ENCODE results near the gene FOXA3. TPM values are rescaled to one million over a fixed set of nuclear protein-coding genes. Genes with fewer than 3 reads are reported as not detected.

Gene FOXA3
- total RNA-seq, 1 donor from 2014 or later = 0.59 TPM

DNA sequence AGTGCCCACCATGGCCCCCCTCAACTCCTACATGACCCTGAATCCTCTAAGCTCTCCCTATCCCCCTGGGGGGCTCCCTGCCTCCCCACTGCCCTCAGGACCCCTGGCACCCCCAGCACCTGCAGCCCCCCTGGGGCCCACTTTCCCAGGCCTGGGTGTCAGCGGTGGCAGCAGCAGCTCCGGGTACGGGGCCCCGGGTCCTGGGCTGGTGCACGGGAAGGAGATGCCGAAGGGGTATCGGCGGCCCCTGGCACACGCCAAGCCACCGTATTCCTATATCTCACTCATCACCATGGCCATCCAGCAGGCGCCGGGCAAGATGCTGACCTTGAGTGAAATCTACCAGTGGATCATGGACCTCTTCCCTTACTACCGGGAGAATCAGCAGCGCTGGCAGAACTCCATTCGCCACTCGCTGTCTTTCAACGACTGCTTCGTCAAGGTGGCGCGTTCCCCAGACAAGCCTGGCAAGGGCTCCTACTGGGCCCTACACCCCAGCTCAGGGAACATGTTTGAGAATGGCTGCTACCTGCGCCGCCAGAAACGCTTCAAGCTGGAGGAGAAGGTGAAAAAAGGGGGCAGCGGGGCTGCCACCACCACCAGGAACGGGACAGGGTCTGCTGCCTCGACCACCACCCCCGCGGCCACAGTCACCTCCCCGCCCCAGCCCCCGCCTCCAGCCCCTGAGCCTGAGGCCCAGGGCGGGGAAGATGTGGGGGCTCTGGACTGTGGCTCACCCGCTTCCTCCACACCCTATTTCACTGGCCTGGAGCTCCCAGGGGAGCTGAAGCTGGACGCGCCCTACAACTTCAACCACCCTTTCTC is 8.2 kb downstream of the FOXA3 start:
- Histone ChIP-seq H3K4me1 (ENCODE audit: insufficient read depth, low read length) (peaks cover 11% of the 10 kb centered on the region), H3K27me3 (ENCODE audit: insufficient read depth, low read length) (no peaks in the 10 kb centered on the region), H2AFZ (ENCODE audit: low read depth, low read length) (no peak overlapping the region), H3K4me2 (ENCODE audit: low read length) (no peak overlapping the region), H3K36me3 (ENCODE audit: insufficient read depth, low read length) (no peaks in the 10 kb centered on the region), H3K27ac (ENCODE audit: low read depth, low read length) (no peak overlapping the region), H3K9ac (ENCODE audit: low read length) (no peak overlapping the region), H3K79me2 (ENCODE audit: insufficient read depth, low read length) (no peaks in the 10 kb centered on the region), H3K9me3 (ENCODE audit: insufficient read depth, low read depth, low read length) (no peaks in the 10 kb centered on the region), H4K20me1 (ENCODE audit: insufficient read depth, low read length) (no peaks in the 10 kb centered on the region), H3K4me3 (ENCODE audit: insufficient read depth, low read depth, low read length) (no peak overlapping the region)
- Mint-ChIP-seq H3K36me3 (ENCODE audit: low read depth, unreplicated experiment) (no peaks in the 10 kb centered on the region), H3K4me3 (ENCODE audit: unreplicated experiment) (no peak overlapping the region), H3K4me1 (ENCODE audit: low read depth, unreplicated experiment) (no peaks in the 10 kb centered on the region), H3K27ac (ENCODE audit: unreplicated experiment) (no peak overlapping the region), H3K27me3 (ENCODE audit: low read depth, unreplicated experiment) (no peaks in the 10 kb centered on the region), H3K9me3 (ENCODE audit: unreplicated experiment) (no peaks in the 10 kb centered on the region)
- FAIRE-seq = no peak
- no peak for DNase-seq (ENCODE audit: low read depth)
- TF ChIP-seq EZH2 (IDR thresholded peaks at IDR 0.05; ENCODE audit: insufficient read depth, low read length) = no peak

DNA sequence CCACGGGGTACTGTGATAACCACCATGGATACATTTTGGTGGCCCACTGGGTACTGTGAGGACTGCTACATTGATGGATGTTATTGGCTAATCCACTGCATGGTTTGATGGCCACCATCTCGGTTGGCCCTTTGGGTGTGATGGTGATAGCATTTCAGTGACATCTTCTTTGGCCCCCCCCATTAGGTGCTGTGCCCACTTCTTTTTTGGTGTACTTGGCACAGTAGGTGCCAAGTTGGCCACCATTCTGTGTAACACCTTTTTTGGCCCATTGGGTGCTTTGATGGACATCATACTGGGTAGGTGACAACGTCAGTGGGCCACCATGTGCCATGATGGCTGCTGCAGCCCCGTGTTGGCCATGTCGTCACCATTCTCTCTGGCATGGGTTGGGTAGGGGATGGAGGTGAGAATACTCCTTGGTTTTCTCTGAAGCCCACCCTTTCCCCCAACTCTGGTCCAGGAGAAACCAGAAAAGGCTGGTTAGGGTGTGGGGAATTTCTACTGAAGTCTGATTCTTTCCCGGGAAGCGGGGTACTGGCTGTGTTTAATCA is 9.2 kb downstream of the FOXA3 start:
- Histone ChIP-seq H3K9ac (ENCODE audit: low read length) (no peak overlapping the region), H3K79me2 (ENCODE audit: insufficient read depth, low read length) (no peaks in the 10 kb centered on the region), H3K9me3 (ENCODE audit: insufficient read depth, low read depth, low read length) (no peaks in the 10 kb centered on the region), H3K27me3 (ENCODE audit: insufficient read depth, low read length) (no peaks in the 10 kb centered on the region), H3K36me3 (ENCODE audit: insufficient read depth, low read length) (no peaks in the 10 kb centered on the region), H3K4me1 (ENCODE audit: insufficient read depth, low read length) (peaks cover 11% of the 10 kb centered on the region), H3K4me3 (ENCODE audit: insufficient read depth, low read depth, low read length) (no peak overlapping the region), H2AFZ (ENCODE audit: low read depth, low read length) (no peak overlapping the region), H3K27ac (ENCODE audit: low read depth, low read length) (no peak overlapping the region), H3K4me2 (ENCODE audit: low read length) (no peak overlapping the region), H4K20me1 (ENCODE audit: insufficient read depth, low read length) (no peaks in the 10 kb centered on the region)
- FAIRE-seq = no peak
- no peaks in the 10 kb centered on the region for H3K27me3 Mint-ChIP-seq (ENCODE audit: low read depth, unreplicated experiment)
- H3K4me1 Mint-ChIP-seq (ENCODE audit: low read depth, unreplicated experiment) = no peaks in the 10 kb centered on the region
- H3K9me3 Mint-ChIP-seq (ENCODE audit: unreplicated experiment) = no peaks in the 10 kb centered on the region
- TF ChIP-seq EZH2 (IDR thresholded peaks at IDR 0.05; ENCODE audit: insufficient read depth, low read length) = no peak
- TF ChIP-seq, protein P1, sequence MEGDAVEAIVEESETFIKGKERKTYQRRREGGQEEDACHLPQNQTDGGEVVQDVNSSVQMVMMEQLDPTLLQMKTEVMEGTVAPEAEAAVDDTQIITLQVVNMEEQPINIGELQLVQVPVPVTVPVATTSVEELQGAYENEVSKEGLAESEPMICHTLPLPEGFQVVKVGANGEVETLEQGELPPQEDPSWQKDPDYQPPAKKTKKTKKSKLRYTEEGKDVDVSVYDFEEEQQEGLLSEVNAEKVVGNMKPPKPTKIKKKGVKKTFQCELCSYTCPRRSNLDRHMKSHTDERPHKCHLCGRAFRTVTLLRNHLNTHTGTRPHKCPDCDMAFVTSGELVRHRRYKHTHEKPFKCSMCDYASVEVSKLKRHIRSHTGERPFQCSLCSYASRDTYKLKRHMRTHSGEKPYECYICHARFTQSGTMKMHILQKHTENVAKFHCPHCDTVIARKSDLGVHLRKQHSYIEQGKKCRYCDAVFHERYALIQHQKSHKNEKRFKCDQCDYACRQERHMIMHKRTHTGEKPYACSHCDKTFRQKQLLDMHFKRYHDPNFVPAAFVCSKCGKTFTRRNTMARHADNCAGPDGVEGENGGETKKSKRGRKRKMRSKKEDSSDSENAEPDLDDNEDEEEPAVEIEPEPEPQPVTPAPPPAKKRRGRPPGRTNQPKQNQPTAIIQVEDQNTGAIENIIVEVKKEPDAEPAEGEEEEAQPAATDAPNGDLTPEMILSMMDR (IDR thresholded peaks at IDR 0.05; ENCODE audit: insufficient read depth, low read depth, low read length) = no peak
- H3K36me3 Mint-ChIP-seq (ENCODE audit: low read depth, unreplicated experiment) = no peaks in the 10 kb centered on the region
- DNase-seq (ENCODE audit: low read depth) = no peak
- no peak overlapping the region for H3K4me3 Mint-ChIP-seq (ENCODE audit: unreplicated experiment)
- no peak overlapping the region for H3K27ac Mint-ChIP-seq (ENCODE audit: unreplicated experiment)

DNA sequence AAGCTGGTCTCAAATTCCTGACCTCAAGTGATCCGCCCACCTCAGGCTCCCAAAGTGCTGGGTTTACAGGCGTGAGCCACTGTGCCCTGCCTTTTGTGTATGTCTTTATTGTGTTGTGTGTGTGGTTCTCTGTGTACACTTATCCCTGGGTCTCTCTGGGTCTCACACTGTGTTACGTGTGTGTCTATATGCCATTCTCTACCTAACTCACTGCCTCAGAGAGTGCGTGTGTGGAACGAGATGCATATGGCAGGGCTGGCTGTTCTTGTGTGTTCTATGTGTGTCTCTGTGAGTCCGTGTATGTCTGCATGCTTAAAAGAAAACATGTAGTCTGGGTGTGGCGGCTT is 10.5 kb downstream of the FOXA3 start:
- H3K4me3 ChIP-seq (ENCODE audit: insufficient read depth, low read depth, low read length) = no peak overlapping the region
- no peaks in the 10 kb centered on the region for H4K20me1 ChIP-seq (ENCODE audit: insufficient read depth, low read length)
- H3K27ac Mint-ChIP-seq (ENCODE audit: unreplicated experiment) = peak overlapping the region; percentile 2
- H3K9me3 Mint-ChIP-seq (ENCODE audit: unreplicated experiment) = no peaks in the 10 kb centered on the region
- no peak overlapping the region for H3K9ac ChIP-seq (ENCODE audit: low read length)
- no peak overlapping the region for H2AFZ ChIP-seq (ENCODE audit: low read depth, low read length)
- H3K27ac ChIP-seq (ENCODE audit: low read depth, low read length) = no peak overlapping the region
- no peak for TF ChIP-seq EZH2 (IDR thresholded peaks at IDR 0.05; ENCODE audit: insufficient read depth, low read length)
- TF ChIP-seq, protein P1 (IDR thresholded peaks at IDR 0.05; ENCODE audit: insufficient read depth, low read depth, low read length) = no peak
- H3K36me3 ChIP-seq (ENCODE audit: insufficient read depth, low read length) = no peaks in the 10 kb centered on the region
- peaks cover 11% of the 10 kb centered on the region for H3K4me1 ChIP-seq (ENCODE audit: insufficient read depth, low read length)
- H3K27me3 ChIP-seq (ENCODE audit: insufficient read depth, low read length) = no peaks in the 10 kb centered on the region
- no peak for FAIRE-seq
- H3K4me1 Mint-ChIP-seq (ENCODE audit: low read depth, unreplicated experiment) = peaks cover 5% of the 10 kb centered on the region
- H3K27me3 Mint-ChIP-seq (ENCODE audit: low read depth, unreplicated experiment) = no peaks in the 10 kb centered on the region
- no peaks in the 10 kb centered on the region for H3K79me2 ChIP-seq (ENCODE audit: insufficient read depth, low read length)
- H3K4me3 Mint-ChIP-seq (ENCODE audit: unreplicated experiment) = no peak overlapping the region
- H3K9me3 ChIP-seq (ENCODE audit: insufficient read depth, low read depth, low read length) = no peaks in the 10 kb centered on the region
- DNase-seq (ENCODE audit: low read depth) = no peak
- no peaks in the 10 kb centered on the region for H3K36me3 Mint-ChIP-seq (ENCODE audit: low read depth, unreplicated experiment)
- H3K4me2 ChIP-seq (ENCODE audit: low read length) = no peak overlapping the region
